Neural cell (in vitro differentiated cells): Measurements from ENCODE around the gene IFITM10.

ENCODE experiments used
- EP300 ChIP-seq: fragments of 450-650 bp; conservative IDR thresholded peaks from 2 replicates; pipeline ENCODE4 v1.6.1; 2014; ENCODE audit warnings: antibody characterized with exemption, mild to moderate bottlenecking, moderate library complexity; ENCODE audit not compliant: poor library complexity, severe bottlenecking
- TF ChIP-seq, protein P1 (sequence below): fragments of 450-650 bp; IDR thresholded peaks from 2 replicates; pipeline ENCODE4 v1.5.1; 2014; ENCODE audit warnings: antibody characterized with exemption, mild to moderate bottlenecking, moderate library complexity; ENCODE audit not compliant: poor library complexity, severe bottlenecking

DNA sequence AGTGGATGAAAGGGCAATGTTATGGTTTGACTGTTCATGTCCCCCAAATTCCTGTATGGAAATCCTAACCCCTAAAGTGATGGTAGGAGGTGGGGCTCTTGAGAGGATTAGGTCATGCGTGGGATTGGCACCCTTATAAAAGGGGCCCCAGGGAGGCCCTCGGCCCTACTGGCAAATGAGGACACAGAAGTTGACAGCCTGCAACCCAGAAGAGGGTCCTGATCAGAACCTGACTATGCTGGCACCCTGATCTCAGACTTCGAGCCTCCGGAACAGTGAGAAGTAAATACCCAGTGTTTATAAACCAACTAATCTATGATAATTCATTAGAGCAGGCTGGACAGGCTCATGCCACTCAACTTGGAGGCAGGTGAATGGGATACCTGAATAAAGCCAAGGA lies 8.7 kb downstream of the IFITM10 start:
- no peak for TF ChIP-seq EP300
- TF ChIP-seq, protein P1, sequence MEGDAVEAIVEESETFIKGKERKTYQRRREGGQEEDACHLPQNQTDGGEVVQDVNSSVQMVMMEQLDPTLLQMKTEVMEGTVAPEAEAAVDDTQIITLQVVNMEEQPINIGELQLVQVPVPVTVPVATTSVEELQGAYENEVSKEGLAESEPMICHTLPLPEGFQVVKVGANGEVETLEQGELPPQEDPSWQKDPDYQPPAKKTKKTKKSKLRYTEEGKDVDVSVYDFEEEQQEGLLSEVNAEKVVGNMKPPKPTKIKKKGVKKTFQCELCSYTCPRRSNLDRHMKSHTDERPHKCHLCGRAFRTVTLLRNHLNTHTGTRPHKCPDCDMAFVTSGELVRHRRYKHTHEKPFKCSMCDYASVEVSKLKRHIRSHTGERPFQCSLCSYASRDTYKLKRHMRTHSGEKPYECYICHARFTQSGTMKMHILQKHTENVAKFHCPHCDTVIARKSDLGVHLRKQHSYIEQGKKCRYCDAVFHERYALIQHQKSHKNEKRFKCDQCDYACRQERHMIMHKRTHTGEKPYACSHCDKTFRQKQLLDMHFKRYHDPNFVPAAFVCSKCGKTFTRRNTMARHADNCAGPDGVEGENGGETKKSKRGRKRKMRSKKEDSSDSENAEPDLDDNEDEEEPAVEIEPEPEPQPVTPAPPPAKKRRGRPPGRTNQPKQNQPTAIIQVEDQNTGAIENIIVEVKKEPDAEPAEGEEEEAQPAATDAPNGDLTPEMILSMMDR, result no peak
